ENCODE measurements around the gene DEDD2.

DEDD2 gene

GRCh38 chr19:42169486-42170413, 47.7 kb downstream of the DEDD2 start:
- no peak for DNase-seq

- DNase-seq: no peak
Observed at GRCh38 chr19:42168206-42168605, 49.3 kb downstream of the DEDD2 start.

DNA sequence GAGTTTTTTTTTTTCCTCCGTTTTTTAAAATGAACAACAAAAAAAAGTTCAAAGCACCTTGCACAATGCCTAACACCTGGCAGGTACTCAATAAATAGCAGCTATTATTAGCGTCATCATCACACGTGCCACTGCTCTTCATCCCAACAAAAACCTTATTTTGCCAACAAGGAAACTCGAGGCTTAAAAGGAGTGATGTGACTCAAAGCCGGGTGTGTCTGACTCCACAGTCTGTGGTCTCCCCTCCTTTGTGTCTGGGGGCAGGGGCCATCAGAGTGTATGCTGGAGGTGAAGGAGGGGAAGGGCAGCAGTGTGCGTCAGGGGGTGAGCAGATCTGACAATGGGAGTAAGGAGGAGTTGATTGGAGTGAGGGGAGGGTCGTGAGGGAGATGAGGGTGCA, 51.2 kb downstream of the DEDD2 start:
- DNase-seq: no peak

GRCh38 chr19:42165146-42165545, 52.3 kb downstream of the DEDD2 start:
- DNase-seq: no peak

DNA sequence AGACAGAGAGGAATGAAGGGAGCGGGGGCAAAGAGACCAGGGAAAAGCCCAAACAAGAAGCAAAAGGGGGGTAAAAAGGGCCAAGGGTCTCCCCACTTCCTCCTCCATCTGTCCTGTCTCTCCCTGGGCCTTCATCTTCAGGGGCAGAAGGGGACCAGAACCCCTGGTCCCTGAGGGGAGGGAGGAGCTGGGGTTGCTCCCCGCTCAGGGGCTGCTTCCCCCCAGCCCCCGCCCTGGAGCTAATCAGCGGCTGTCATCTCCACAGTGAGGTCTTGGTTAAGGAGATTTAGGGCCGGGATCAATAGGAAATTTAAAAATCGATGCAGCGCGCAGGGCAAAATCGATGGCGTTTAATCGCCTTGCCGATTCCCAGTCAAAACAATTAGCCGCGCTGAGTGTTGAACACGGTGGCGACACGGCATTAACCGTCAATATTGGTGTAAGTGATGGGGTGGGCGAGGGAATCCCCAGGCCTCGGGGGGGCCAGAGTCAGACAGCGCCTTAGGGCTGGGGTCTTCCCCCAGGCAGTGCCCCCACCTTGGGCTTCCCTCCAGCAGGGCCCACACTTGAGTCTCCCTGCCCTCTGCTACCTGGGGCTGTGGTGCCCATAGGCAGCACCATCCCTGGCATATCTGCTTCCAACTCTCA, 55.7 kb downstream of the DEDD2 start:
- DNase-seq: no peak

- DNase-seq: no peak
Observed at GRCh38 chr19:42159942-42160341, 57.5 kb downstream of the DEDD2 start.

- DNase-seq: no peak
Observed at GRCh38 chr19:42158926-42159325, 58.6 kb downstream of the DEDD2 start.

DNA sequence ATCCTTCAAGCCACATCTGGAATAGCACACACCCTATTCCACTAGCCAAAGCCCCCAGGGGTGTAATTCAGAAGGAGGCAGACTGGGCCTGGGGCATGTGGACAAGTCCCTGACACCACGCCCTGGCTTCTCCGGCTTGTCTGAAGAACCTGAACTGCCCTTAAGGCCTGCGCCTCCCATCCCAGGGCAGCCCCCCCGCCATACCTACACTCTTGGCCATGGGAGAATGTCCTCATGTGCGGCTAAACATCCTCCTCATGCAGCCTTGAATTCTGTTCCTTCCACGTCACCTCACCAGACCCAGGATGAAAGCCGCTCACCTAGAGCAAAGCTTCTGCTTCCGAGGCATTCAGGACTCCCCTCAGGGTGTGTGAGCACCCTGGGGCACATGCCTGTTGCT, 60.9 kb downstream of the DEDD2 start:
- DNase-seq: no peak

- no peak for DNase-seq
Observed at GRCh38 chr19:42155796-42156195, 61.7 kb downstream of the DEDD2 start.

DNA sequence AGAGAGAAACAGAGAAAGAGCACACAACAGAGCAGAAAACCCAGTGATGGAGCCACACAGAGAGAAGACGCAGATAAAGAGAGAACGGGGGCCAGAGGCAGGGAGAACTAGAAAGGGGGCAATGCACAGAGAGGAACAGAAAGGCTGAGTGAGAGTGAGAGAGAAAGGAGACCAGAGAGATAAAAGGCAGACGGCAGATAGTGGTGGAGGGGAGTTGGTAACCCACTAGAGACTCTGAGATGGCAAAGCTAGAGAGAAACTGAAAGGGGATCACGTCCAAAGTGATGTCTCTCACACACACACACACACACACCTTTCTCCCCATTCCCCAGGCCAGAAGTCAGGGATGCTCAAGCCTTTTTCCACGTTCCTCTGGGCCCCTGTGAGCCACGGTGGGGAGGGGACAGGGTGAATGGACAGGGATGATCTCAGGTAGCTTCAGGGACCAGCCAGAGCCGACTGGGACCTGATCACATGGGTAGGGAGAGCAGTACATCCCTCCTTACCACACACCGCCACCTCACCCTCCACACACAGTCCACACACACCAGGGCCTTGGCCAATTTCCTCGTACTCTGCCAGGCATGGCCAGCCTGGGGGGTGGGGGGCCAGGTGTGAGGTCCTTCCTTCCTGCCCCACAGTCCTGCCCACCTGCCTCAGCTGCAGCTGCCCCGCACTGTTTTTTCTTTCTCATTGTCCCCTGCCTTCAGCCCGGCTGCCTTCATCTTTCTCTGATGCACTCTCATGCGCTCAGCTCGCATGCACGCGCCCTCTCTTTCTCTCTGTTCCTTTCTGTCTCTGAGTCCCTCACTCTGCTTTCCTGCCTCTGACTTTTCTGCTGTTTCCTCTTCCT, 62.8 kb downstream of the DEDD2 start:
- no peak for DNase-seq

- DNase-seq: no peak
Observed at GRCh38 chr19:42153672-42154433, 63.6 kb downstream of the DEDD2 start.

GRCh38 chr19:42152910-42153671, 64.4 kb downstream of the DEDD2 start:
- DNase-seq: no peak

DNA sequence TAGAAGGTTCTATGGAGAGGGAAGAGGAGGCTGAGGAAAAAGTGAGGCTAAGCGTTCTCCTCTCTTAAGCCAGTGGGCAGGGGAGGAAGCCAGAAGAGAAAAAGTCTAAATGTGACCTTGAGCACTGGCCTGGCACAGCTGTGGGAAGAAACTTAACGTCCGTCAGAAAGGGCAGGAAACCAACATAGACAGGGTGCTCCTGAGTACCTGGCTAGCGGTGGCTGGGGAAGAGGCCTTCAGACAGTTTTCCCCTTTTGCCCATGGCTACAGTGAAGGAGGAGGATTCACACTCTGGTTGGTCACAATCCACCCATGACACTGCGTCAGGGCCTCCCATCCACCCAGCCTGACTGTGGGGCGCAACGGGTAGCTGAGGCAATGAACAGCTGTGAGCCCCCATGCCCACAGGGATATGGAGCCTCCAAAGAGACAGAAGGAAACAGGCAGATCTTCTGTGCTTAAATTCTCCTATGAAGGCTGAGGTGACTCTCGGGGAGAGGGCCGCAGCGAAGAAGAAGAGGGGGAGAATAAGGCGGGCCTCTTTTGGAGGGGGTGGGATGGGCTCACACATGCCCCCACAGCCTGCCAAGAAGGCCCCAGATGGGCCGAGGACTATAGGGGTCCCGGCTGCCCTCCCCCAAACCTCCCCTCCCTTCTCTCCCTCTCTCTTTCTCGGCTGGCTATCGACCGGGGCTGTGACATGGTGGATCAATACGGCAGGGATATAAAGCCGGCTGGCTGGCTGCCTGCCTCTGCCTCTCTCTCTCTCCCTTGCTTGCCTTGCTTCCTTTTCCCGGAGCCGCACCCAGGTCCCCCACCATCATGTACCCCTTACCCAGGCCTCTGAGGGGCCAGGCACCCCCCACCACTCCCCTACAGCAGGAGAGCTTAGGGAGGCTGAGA, 65.4 kb downstream of the DEDD2 start:
- no peak for DNase-seq

DNA sequence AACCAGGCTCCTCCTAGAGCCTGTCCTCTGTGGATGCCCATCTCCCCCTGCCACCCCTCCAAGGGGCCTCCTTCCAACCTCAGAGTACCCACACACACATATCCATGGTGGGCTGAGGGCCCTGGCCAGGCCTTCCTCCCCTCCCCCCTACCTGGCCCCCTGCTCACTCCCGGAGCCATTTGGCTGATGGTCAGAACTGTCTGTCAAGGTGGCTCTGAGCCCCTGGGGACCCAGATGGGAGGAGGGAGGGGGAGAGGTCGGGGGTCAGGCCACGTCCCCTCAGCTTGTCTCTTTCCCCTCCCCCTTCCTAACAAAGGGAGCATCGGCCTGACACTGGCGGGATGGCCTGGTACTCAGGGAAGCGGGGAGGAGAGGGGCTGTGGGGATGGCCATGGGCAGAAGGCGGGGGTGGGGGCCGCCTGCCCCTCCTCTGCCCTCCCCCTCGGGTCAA, 66.5 kb downstream of the DEDD2 start:
- DNase-seq: no peak

DNA sequence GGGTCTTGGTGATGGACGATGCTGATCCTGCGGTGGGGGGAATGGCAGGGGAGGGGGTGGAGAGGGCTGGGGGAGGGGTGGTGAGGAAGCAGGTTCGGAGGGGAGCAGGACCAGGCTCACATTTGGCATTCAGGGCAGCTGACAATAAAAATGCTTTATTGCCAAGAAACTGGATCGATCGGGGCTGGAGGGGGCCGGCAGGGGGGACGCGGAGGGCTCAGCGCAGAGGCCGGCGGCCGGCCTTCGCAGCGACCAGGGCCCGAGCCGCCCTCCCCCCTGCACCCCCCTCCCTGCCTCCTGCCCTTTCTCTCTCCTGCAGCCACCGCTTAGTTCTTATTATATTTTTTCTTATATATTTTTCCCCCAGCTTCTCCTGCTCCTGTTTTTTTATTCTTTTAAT, 67.1 kb downstream of the DEDD2 start:
- DNase-seq: no peak

DNA sequence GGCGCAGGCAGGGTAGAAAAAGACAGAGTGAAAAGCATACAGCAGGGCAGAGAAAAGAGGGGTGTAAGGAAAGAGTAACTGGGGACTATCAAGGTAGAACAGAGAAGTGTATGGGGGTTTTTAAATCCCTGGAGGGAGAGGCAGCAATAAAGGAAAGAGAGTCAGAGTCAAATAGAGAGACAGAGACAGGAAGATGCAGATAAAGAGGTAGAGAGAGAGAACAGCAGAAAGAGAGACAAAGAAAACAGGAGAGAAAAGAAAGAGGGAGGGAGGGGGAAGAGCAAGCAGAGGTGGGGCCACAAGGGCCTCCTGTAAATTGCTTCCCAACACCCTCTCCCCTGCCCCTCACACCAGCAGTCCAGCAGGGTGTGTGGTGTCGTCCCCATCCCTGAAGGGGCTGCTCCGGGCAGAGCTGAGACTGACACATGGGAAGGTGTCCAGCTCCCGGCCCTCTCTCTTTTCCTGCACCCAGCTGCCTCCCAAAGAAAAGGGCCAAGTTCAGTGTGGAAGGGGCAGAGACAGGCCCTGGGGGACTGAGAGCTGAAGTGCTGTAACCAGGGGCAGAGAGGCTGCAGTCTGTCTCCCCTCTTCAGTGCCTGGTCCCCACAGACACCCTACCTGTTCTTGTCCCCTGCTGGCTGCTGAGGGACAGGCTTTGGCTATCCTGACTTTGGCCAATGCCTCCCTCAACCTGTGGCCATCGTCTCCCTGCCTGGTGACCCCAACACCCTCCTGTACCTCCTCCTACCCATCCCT, 67.9 kb downstream of the DEDD2 start:
- DNase-seq: no peak

Measured in stimulated activated CD4-positive, alpha-beta T cell treated with anti-CD3 and anti-CD28 coated beads, Interleukin-2, amount 100 ng/mL, for 48 hours (primary cell).